CD4-positive, alpha-beta T cell treated with Interleukin-4 for 1 hour (primary cell): ENCODE results near the gene MRPL55.
A peak's percentile ranks its signal among the peaks of the same experiment; 100 is the strongest.

Experiments used
- DNase-seq, 2 donors: peaks; one replicate each; pipeline ENCODE4 v3.0.0-alpha.2; 2020 to 2022

The MRPL55 gene

GRCh38 chr1:228082918-228083870 is 25.9 kb downstream of the MRPL55 start:
- DNase-seq, result peak in 1 of 2 donors; percentile 46

DNA sequence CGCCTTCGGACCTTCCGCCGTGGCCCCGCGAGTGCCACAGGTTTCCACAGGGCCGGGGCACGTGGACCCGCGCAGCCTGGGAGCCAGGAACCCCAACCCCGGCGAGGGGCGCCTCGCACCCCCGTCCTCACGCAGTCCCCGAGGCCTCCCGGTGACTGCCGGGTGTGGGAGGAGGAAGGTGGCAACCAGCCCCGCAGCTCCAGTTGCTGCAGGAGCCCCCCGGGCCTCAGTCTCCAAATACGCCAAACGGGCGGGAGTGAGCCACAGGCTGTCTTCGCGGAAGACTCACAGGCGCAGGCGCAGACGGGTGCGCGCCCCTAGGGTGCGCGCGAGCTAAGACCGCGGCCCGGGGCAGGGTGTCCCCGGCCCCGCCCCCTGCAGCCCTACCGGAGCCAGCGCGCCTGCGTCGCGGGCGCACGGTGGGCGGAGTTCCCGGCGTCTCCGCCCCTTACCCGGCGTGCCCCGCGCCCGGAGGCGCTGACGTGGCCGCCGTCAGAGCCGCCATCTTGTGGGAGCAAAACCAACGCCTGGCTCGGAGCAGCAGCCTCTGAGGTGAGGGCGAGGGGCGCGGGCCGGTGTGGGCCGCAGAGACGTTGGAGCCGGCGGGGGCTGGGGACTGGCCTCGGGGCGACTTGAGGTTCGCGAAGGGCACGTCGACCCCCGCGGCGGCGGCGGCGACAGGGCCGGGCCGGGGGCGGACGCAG is 26.7 kb downstream of the MRPL55 start, which contains the start of gene ARF1:
Gene ARF1, plus strand, starts transcription at position 495 of the 704 bp plus-strand sequence. CDS start 14,407 bp downstream, outside the sequence.
- peak; percentile 92 to 93 for DNase-seq

DNA sequence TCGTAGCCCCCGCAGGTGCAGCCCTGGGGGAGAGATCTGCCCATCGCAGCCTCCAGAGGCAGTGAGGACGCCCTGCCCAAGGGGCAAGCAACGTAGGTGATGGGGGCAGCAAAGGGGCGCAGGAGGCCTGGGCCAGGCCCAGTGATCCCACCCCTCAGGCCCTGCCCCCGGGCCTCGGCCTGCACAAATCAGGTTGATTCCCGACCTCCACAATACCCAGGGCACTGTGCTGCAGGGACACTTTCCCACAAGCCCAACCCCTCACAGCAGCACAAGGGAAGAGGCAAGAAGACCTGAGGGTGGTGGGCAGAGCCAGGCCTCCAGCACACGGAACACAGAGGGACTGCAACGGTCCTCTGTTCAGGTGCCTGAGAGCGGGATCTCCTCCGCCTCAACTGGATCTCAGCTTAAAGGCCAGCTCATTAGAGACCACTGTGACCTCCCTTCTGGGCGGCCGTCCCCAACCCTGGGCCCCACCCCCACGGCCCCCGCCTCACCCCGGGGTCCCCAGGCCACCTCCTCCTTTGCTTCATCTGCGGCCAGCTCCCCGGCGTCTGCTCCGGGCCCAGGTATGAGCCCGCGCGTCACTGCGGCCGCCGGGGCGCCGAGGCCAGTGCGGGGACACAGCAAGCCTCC is 27.4 kb downstream of the MRPL55 start:
- DNase-seq, result no peak

DNA sequence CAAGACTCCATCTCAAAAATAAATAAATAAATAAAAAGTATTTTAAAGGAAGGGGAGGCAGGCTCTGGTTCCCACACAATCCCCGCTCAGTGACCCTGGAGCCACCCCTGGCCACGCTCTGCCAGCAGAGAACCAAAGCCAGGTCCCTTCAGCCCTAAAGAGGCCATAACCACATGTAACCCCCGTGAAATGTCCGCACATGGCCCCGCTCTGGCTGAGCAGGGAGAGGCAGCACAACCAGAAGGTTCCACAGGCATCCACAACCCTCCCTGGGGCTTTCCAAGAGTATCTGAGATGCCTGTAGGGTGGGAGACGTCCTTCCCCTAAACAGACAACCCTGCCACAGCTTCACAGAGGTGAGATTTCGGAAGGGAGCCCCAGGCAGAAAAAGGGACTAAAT is 28.0 kb downstream of the MRPL55 start:
- DNase-seq, result no peak

DNA sequence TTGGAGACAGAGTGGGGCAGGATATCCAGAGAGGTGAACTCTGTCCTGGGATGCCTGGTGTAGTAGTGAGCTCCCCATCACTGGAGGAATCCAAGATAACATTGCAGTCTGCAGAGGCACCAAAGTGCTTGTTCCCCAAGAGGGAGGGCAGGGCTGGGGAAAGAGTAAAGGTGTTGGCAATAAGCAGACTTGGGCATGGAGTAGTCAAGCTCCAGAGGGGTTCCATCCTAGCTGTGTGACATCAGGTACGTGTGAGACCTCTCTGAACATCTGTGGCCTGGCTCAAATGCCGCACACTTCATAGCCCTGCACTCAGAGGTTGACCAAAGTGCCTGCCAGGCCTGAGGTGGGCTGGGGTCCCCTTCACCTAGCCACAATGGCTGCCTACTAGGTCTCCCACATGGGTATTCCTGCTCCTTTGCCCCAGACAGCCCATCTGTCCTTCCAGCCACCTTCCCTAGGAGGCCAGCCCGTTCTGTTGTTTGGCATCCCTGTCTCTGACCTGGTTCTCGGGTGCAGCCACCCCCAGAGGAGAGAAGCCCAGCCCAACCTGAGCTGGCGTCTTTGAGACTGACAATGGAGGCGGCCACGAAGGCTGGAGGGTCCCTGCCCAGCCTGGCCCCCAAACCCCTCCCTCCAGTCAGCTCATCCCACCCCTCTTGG is 29.4 kb downstream of the MRPL55 start:
- no peak for DNase-seq

DNA sequence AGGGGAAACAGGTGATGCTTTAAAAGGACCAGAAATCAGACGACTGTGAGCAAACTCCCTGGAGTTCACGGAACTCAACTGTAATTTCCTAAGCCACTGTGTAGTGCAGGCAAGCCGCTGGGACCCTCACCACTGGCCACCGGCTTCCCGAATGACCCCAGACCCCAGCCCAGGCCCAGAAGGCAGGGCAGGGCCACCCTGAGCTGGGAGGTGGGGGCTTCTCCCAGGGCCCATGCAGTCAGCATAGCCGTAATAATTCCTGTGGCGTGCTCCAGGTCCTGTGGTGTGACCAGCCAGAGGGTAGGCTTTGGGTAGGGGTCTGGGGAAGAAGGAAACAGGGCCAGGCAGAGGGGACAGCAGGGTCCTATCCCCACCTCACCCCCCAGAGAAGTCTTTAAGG is 30.1 kb downstream of the MRPL55 start:
- no peak for DNase-seq

DNA sequence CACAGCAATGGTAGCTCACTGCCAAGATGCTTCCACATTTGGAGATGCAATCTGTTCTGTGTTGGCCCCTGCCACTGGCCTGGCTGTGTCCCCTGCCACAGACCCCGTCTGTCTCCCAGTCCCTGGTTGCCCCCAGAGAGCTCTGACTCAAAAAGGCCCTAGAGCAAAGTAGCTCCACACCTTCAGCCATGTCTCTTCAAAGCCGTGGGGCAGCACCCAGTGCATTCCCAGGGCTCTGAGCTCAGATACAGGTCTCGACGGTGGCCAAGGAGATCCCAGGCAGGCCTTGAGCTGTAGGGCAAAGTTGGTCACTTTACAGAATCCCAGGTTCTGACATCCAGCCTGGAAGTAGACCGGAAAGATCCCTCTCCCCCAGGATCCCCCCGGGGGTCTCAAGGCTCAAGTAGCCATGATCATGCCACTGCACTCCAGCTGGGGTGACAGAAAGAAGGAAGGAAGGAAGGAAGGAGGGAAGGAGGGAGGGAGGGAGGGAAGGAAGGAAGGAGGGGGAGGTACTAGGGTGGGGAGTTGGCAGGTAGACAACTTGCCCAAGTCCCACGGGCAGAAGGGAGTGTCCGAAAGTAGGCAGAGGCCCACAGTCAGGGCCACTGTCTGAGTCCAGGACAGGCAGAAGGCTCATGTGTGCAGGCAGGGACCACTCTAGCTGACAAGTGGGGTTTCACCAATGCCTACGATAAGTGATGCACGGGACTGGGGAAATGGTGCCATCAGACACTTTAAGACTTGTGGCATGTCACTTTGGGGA is 31.4 kb downstream of the MRPL55 start:
- no peak for DNase-seq

DNA sequence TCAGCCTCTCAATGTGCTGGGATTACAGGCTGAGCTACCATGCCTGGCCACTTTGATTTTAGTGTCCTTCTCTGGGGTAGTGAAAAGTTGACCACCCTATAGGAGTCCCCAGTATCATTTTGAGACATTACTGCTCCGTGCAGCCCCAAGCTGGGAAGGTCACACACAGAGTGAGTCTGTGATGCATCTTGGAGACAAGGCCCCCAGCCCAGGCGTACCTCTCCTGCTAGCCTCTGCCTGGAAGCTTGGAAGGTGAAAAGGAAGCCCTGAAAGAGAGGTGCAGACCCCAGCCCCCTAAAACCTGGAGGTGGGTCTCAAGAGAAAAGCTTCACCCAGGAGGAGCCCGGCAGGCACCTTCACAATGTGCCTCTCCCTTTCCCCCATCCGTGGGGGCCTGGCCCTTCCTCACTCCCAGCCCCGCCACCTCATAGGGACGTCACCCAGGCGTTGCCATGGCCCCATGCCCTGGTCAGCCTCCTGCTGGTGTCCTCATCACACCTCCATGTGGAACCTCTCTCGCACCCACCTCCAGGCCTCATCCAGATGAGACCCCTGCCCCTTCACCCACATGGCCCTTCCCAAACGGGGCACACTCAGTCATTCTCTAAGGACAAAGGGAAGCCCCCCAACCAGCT is 32.2 kb downstream of the MRPL55 start:
- DNase-seq, result no peak

DNA sequence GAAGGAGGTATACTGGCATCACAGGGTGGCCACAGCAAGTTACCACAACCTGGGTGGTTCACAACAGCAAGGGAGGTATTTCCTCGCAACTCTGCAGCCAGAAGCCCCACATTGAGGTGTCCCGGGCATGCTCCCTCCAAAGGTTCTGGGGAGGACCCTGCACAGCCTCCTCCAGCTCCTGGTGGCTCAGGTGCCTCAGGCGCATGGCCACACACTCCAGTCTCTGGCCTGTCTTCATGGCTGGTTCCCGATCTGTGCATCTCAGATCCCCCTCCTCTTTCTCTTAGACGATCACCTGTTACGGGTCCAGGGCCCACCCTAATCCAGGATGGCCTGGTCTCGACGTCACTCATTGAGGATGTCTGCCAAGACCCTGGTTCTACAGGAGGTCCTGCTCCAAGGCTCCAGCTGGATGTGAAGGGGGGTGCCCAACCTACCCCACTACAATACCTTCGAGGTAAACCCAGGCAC is 33.3 kb downstream of the MRPL55 start:
- DNase-seq, result no peak

DNA sequence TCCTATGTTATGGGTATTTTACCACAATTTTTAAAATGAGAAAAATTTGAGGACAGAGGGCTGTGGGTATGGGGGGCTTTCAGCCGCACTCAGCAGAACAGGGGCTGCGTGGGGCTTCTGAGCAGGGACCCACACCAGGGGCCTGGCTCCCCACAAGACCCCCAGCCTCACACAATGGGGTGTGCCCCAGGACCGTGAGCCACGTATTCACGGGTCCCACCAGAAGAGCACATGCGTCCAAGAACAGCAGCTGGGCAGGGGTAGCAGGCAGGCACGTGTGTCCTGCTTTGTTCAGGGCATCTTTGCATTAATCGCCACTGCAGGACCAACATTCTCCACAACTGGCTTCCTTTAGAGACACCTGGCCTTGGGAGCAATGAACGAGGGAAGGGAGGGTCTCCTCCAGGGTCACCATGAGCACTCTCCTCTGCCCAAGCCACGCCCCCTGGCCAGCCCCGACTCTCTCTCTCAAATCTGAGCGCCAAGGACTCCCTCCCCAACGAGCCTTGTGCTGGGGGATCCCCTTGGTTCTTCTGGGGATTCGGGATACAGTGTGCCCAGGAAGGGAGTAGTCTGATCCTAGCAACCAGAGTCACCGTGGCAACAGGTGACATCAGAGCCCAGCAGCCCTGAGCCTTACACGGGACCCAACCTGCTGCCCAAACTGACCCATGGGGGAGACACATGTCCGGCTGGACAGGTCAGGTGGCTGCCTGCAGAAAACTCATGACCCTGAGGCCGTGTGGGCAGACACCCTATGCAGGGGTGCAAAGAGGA is 34.0 kb downstream of the MRPL55 start:
- no peak for DNase-seq

DNA sequence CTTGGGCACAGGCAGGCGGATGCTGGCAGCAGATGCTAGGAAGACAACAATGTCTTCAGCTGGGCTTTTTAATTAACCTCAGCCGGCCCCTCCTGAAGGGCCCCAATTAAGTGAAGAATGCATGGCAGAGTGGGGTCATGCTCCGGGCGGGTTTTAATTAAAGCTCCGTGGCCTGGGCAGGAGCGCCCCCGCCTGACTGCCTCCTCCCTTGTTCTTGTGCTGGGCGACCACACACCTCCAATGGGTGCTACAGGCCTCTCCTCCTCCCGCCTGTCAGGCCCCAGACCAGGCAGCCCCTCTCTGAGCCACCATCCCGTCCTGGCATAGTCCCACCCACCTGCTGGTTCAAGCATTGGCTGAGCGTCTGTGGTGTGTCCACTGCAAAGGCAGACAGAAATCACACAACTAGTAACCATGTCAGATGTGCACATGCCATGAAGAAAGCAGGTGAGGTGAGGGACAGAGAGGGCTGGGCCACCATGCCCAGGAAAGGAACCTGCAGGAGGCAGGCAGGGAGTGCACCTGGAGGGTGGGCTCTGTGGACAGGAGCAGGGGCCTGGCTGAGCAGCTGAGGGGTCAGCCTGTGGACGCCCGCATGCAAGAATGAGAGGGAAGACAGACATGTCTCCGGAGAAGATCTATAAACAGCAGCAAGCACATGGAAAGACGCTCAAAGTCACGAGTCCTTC is 35.1 kb downstream of the MRPL55 start:
- DNase-seq, result no peak

- DNase-seq, result no peak
These were observed 35.8 kb downstream of the MRPL55 start for GRCh38 chr1:228073061-228073856.

DNA sequence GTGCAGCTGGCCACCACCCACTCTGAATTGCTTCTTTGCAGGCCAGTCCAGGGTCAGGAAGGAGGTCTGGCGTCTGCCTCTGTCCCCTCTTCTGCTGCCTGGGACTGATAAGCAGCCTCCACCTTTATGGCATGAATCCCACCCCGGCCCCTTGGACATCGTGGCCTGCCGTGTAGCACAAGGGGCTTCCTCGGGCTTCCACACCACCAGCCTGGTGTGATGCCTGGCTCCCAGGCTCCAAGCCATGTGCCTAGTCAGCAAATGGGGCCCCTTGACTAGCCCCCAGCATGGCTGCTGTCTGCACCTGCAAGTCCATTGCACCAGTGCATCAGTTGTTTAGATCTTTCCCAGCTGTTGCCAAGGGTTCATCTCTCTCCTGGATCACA is 36.4 kb downstream of the MRPL55 start:
- no peak for DNase-seq

DNA sequence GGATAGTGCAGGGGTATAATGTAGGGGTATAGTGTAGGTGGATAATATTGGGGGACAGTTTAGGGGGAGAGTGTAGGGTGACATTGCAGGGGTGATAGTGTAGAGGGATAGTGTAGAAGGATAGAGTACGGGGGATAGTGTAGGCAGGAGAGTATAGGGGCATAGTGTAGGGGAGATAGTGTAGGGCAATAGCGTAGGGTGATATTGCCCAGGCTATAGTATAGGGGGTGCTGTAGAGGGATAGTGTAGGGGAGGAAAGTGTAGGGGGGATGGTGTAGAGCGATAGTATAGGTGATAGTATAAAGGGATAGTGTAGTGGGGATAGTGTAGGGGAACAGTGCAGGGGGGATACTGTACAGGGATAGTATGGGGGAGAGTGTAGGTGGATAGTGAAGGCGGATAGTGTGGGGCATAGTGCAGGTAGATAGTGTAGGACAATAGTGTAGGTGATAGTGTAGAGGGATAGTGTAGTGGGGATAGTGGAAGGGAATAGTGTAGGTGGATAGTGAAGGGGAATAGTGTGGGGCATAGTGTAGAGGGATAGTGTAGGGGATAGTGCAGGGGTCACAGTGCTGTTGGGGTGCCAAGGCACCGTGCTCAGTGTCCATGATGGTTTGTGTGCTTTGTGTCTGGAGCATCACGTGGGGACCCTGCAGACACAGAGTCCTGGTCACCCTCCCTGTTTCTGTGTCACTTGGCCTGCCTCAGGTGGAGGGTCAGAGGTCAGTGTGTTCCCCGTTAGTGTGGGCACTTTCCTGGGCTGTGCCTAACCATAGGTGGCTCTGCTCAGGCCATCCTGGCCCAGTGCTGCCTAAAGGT is 37.1 kb downstream of the MRPL55 start:
- DNase-seq, result no peak

- no peak for DNase-seq
These were observed 38.2 kb downstream of the MRPL55 start for GRCh38 chr1:228070851-228071250.

GRCh38 chr1:228070173-228070572 is 38.9 kb downstream of the MRPL55 start:
- no peak for DNase-seq

DNA sequence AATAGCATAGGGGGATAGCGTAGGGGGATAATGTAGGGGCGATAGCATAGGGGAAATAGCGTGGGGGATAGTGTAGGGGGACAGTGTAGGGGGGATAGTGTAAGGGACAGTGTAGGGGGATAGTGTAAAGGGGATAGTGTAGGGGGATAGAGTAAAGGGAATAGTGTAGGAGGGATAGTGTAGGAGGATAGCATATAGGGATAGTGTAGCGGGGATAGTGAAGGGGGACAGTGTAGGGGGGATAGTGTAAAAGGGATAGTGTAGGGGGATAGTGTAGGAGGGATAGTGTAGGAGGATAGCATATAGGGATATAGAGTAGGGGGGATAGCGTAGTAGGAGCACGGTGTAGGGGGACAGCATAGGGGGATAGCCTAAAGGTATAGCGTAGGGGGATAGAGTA is 40.7 kb downstream of the MRPL55 start:
- no peak for DNase-seq
